Measurements from ENCODE around the gene IFNK. TPM values are rescaled to one million over a fixed set of nuclear protein-coding genes. Genes with fewer than 3 reads are reported as not detected.

IFNK gene
- total and polyA plus RNA-seq, 12 donors: not detected

- Histone ChIP-seq H3K27me3 (no peaks in the 10 kb centered on the region), H3K36me3 (replicated peaks in 1 of 2) (peaks cover 0 to 22% of the 10 kb centered on the region in 2 donors), H3K4me3 (no peak overlapping the region), H3K4me1 (replicated peaks in 1 of 2) (peaks cover 0 to 3% of the 10 kb centered on the region in 2 donors), H3K9me3 (replicated peaks in 1 of 3) (no peaks in the 10 kb centered on the region), H3K27ac (peak overlapping the region in 2 of 5 donors; percentile 11 to 12)
- no peak for DNase-seq
- TF ChIP-seq POLR2A (IDR thresholded peaks at IDR 0.05) (no peak), CTCF (IDR thresholded peaks at IDR 0.05) (no peak)
- intact Hi-C loops (cut with DNase I): no loop called here
These were observed 41.6 kb downstream of the IFNK start for GRCh38 chr9:27565696-27566095.

DNA sequence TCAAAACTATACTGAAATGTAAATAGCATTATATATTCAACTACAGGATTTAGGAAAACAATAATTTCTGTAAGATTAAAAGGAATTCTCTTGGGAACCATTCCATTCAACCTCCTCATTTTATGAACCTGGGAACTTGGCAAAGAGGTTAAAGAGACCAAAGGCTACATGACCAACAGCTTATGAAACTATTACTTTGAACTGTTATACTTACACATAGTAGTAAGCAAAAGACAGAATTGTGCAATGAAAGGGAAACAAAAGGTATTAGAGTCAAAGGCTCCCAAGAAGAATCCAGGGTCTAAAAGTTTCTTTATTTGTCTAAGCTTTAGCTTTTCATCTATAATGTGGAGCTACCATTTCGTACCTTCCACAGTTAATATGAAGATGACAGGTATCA is 42.0 kb downstream of the IFNK start:
- H3K27me3 ChIP-seq: no peaks in the 10 kb centered on the region
- H3K36me3 ChIP-seq (replicated peaks in 1 of 2): peaks cover 0 to 19% of the 10 kb centered on the region in 2 donors
- H3K4me3 ChIP-seq: no peak overlapping the region
- intact Hi-C loops (cut with DNase I): no loop called here
- H3K27ac ChIP-seq: peak overlapping the region in 1 of 5 donors; percentile 11
- H3K4me1 ChIP-seq (replicated peaks in 1 of 2): peaks cover 0 to 3% of the 10 kb centered on the region in 2 donors
- H3K9me3 ChIP-seq (replicated peaks in 1 of 3): no peaks in the 10 kb centered on the region
- DNase-seq: no peak
- WGBS, 4 donors: 95 to 98% (median 97%) methylated on average over 1 of the region's 1 CpG
- TF ChIP-seq POLR2A (IDR thresholded peaks at IDR 0.05) (no peak), CTCF (IDR thresholded peaks at IDR 0.05) (no peak)

- no peaks in the 10 kb centered on the region for H3K27me3 ChIP-seq
- TF ChIP-seq POLR2A (IDR thresholded peaks at IDR 0.05): no peak
- H3K9me3 ChIP-seq (replicated peaks in 1 of 3): no peaks in the 10 kb centered on the region
- no peak overlapping the region for H3K27ac ChIP-seq
- peaks cover 0 to 14% of the 10 kb centered on the region in 2 donors for H3K4me1 ChIP-seq (replicated peaks in 1 of 2)
- H3K36me3 ChIP-seq (replicated peaks in 1 of 2): peaks cover 0 to 11% of the 10 kb centered on the region in 2 donors
- no peak overlapping the region for H3K4me3 ChIP-seq
- DNase-seq: no peak
- WGBS, 4 donors: 44 to 94% (median 91%) methylated on average over 2 of the region's 2 CpGs
- intact Hi-C loops (cut with DNase I): no loop called here
These were observed 45.3 kb downstream of the IFNK start for GRCh38 chr9:27569406-27569805.

- no peak for DNase-seq
- intact Hi-C loops (cut with DNase I): no loop called here
- peak overlapping the region in 1 of 5 donors; percentile 99 for H3K27ac ChIP-seq
- no peak overlapping the region for H3K4me3 ChIP-seq
- no peaks in the 10 kb centered on the region for H3K9me3 ChIP-seq (replicated peaks in 1 of 3)
- H3K36me3 ChIP-seq (replicated peaks in 1 of 2): peaks cover 0 to 10% of the 10 kb centered on the region in 2 donors
- no peaks in the 10 kb centered on the region for H3K27me3 ChIP-seq
- 82 to 90% (median 87%) methylated on average over 4 of the region's 4 CpGs for WGBS, 4 donors
- TF ChIP-seq CTCF (IDR thresholded peaks at IDR 0.05) (no peak), POLR2A (IDR thresholded peaks at IDR 0.05) (no peak)
- peaks cover 0 to 14% of the 10 kb centered on the region in 2 donors for H3K4me1 ChIP-seq (replicated peaks in 1 of 2)
These were observed 46.9 kb downstream of the IFNK start for GRCh38 chr9:27571011-27571410.

- no peak for TF ChIP-seq CTCF (IDR thresholded peaks at IDR 0.05)
- TF ChIP-seq POLR2A (IDR thresholded peaks at IDR 0.05): no peak
- WGBS, 4 donors: 39 to 48% (median 44%) methylated on average over 3 of the region's 3 CpGs
- intact Hi-C loops (cut with DNase I): no loop called here
- Histone ChIP-seq H3K36me3 (replicated peaks in 1 of 2) (no peaks in the 10 kb centered on the region), H3K9me3 (replicated peaks in 1 of 3) (no peaks in the 10 kb centered on the region), H3K27ac (peak overlapping the region in 4 of 5 donors; percentile 87 to 99 (median 94)), H3K4me3 (no peak overlapping the region), H3K4me1 (replicated peaks in 1 of 2) (peaks cover 0 to 14% of the 10 kb centered on the region in 2 donors), H3K27me3 (no peaks in the 10 kb centered on the region)
- DNase-seq: no peak
These were observed 48.0 kb downstream of the IFNK start for GRCh38 chr9:27572061-27572460.

Data from adrenal gland (tissue), 12 donors.